Keratinocyte (primary cell): ENCODE results near the gene TMEM120B. TPM values are rescaled to one million over a fixed set of nuclear protein-coding genes. Genes with fewer than 3 reads are reported as not detected.

Source experiments
- DNase-seq: peaks from one replicate; pipeline ENCODE4 v3.0.0-alpha.2; 2011; ENCODE audit warnings: low read depth, missing footprints, low spot score
- FAIRE-seq: peaks from 2 replicates; lab custom pipeline; 2011; peaks lifted over from hg19 to GRCh38; lab: Jason Lieb, UNC
- H2AFZ ChIP-seq: 2 replicates; pipeline ENCODE4 v1.6.0; 2012; ENCODE audit warnings: low read length, control low read depth, inconsistent platforms; ENCODE audit not compliant: control insufficient read depth
- H3K27ac ChIP-seq: 2 replicates; pipeline ENCODE4 v1.5.1; 2011; ENCODE audit warnings: low read length; ENCODE audit not compliant: control insufficient read depth, insufficient read depth
- H3K27me3 ChIP-seq: 3 replicates; pipeline ENCODE4 v1.6.0; 2011; ENCODE audit warnings: low read length; ENCODE audit not compliant: control insufficient read depth, insufficient read depth; ENCODE audit errors: extremely low read depth
- H3K36me3 ChIP-seq, 2 experiments: 2 replicates in 1 of 2; 3 replicates in 1 of 2; pipeline ENCODE4 v1.5.1; 2011; ENCODE audit warnings: low read length in 2 of 2, mild to moderate bottlenecking in 1 of 2; ENCODE audit not compliant: control insufficient read depth in 2 of 2, insufficient read depth in 2 of 2; ENCODE audit errors: extremely low read depth in 1 of 2
- H3K4me1 ChIP-seq: 3 replicates; pipeline ENCODE4 v1.5.1; 2011; ENCODE audit warnings: low read length; ENCODE audit not compliant: control insufficient read depth, insufficient read depth; ENCODE audit errors: extremely low read depth
- H3K4me2 ChIP-seq: 3 replicates; pipeline ENCODE4 v1.6.0; 2011; ENCODE audit warnings: low read depth, low read length; ENCODE audit not compliant: control insufficient read depth, insufficient read depth; ENCODE audit errors: extremely low read depth
- H3K4me3 ChIP-seq, 3 experiments: fragments of 200-600 bp in 1 of 3; sonication (generic) in 1 of 3; 2 replicates in 2 of 3; 3 replicates in 1 of 3; pipeline ENCODE4 v1.5.1; 2011 to 2016; ENCODE audit warnings: low read length in 3 of 3, mild to moderate bottlenecking in 3 of 3, control low read depth in 2 of 3, inconsistent platforms in 1 of 3, low read depth in 1 of 3, mixed read lengths in 1 of 3, mixed run types in 1 of 3, moderate library complexity in 1 of 3; ENCODE audit not compliant: control insufficient read depth in 2 of 3, insufficient read depth in 2 of 3; ENCODE audit errors: extremely low read depth in 1 of 3
- H3K79me2 ChIP-seq: 2 replicates; pipeline ENCODE4 v1.6.0; 2012; ENCODE audit warnings: low read length; ENCODE audit not compliant: control insufficient read depth, insufficient read depth
- H3K9ac ChIP-seq: 3 replicates; pipeline ENCODE4 v1.6.0; 2011; ENCODE audit warnings: low read length; ENCODE audit not compliant: control insufficient read depth, insufficient read depth; ENCODE audit errors: extremely low read depth
- H3K9me1 ChIP-seq: 3 replicates; pipeline ENCODE4 v1.6.0; 2011; ENCODE audit warnings: low read length; ENCODE audit not compliant: control insufficient read depth, insufficient read depth; ENCODE audit errors: extremely low read depth
- H3K9me3 ChIP-seq: 2 replicates; pipeline ENCODE4 v1.5.1; 2012; ENCODE audit warnings: low read depth, low read length; ENCODE audit not compliant: control insufficient read depth
- H4K20me1 ChIP-seq: 3 replicates; pipeline ENCODE4 v1.6.0; 2011; ENCODE audit warnings: low read length; ENCODE audit not compliant: control insufficient read depth, insufficient read depth; ENCODE audit errors: extremely low read depth
- CTCF ChIP-seq, 3 experiments: IDR thresholded peaks in 1 of 3; conservative IDR thresholded peaks in 1 of 3; optimal IDR thresholded peaks in 1 of 3; 2 replicates in 2 of 3; 3 replicates in 1 of 3; pipeline versions ENCODE3 to v1.5.1; 2011; ENCODE audit warnings: low read length in 3 of 3, mild to moderate bottlenecking in 3 of 3, moderate library complexity in 2 of 3, control low read depth in 1 of 3, inconsistent platforms in 1 of 3; ENCODE audit not compliant: insufficient read depth in 2 of 3; ENCODE audit errors: extremely low read depth in 1 of 3
- EZH2 ChIP-seq: IDR thresholded peaks from one replicate; pipeline ENCODE4 v1.6.1; 2012; ENCODE audit warnings: inconsistent platforms, mild to moderate bottlenecking, low read length, moderate library complexity
- dilution Hi-C: fragments of 300-500 bp; cut with MboI; formaldehyde crosslinking; loops from one replicate; pipeline ENCODE4 v1.7.0; 2020; ENCODE audit warnings: low sequenced_read_pairs; ENCODE audit not compliant: extremely low pct_ligation_motif_present
- polyA plus RNA-seq, 5 experiments: library from polyadenylated mRNA; depleted of rRNA in 3 of 5; stranded (reverse) in 3 of 5; stranded (forward) in 1 of 5; unstranded in 1 of 5; fragments of >200 nt; gene quantifications; 1 replicate in 1 of 5; 2 replicates in 3 of 5; 3 replicates in 1 of 5; pipeline versions ENCODE4 v1.2.1 to v1.2.3, GENCODE V29; 2011 to 2012; ENCODE audit warnings: missing spikeins in 2 of 5, low read depth in 1 of 5, low replicate concordance in 1 of 5

The TMEM120B gene
- polyA plus RNA-seq, 1 donor (not counting 4 experiments of a cell fraction or from before 2014, with no cell fraction given): 6.9 TPM

DNA sequence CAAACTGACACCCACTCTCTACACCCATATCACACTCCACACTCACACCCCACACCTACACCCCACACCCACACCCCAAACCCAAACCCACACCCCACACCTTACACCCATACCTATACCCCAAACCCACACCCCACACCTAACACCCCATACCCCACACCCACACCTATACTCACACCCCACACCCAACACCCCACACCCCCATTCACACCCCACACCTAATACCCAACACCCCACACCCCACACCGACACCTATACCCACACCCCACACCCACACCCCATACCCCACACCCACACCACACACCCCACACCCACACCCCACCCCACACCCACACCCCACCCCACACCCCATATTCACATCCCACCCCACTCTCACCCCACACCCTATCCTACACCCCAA is 38.5 kb downstream of the TMEM120B start:
- no peak overlapping the region for H3K9ac ChIP-seq
- no peaks in the 10 kb centered on the region for H3K9me1 ChIP-seq
- DNase-seq: no peak
- H4K20me1 ChIP-seq: no peaks in the 10 kb centered on the region
- TF ChIP-seq EZH2 (no peak), CTCF (optimal IDR thresholded peaks at IDR 0.05 in 1 of 3, IDR thresholded peaks at IDR 0.05 in 1 of 3, conservative IDR thresholded peaks at IDR 0.05 in 1 of 3; ENCODE audit: extremely low read depth in 1 of 3, insufficient read depth in 2 of 3, low read length in 3 of 3) (no peak)
- H3K27me3 ChIP-seq: no peaks in the 10 kb centered on the region
- H3K4me2 ChIP-seq: no peak overlapping the region
- H3K27ac ChIP-seq: no peak overlapping the region
- H3K4me3 ChIP-seq: no peak overlapping the region
- H3K36me3 ChIP-seq: peaks cover 12 to 18% of the 10 kb centered on the region in 2 experiments
- dilution Hi-C loops: no loop called here
- no peak overlapping the region for H2AFZ ChIP-seq
- H3K79me2 ChIP-seq: no peaks in the 10 kb centered on the region
- no peak for FAIRE-seq
- no peaks in the 10 kb centered on the region for H3K4me1 ChIP-seq
- no peaks in the 10 kb centered on the region for H3K9me3 ChIP-seq

DNA sequence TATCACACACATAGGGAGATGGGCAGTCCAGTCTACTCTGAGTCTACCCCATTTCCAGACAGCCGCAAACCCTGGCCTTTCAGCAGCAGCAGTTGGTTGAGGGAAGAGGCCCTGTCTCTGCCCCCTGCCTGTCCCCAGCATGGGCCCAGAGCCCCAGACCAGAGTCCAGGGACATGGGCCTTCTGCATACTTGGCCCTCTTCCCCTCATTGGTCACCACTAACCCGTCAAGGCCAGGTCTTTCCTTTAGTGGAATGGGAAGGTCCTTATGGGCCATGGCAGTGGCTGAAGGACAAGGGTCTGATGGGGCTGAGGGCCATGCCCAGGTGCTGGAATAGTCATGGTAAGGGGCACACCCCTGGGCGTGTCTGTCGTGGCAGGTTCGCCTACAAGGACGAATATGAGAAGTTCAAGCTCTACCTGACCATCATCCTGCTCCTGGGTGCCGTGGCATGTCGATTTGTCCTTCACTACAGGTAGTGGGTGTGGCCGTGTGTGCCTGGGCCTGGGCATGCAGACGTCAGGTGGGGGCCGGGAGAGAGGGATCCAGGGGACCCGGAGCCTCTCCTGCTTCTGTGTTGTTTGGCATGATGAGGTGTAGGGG is 39.3 kb downstream of the TMEM120B start:
- no peak for DNase-seq
- no peaks in the 10 kb centered on the region for H3K9me1 ChIP-seq
- no peak for FAIRE-seq
- H3K4me1 ChIP-seq: no peaks in the 10 kb centered on the region
- TF ChIP-seq CTCF (optimal IDR thresholded peaks at IDR 0.05 in 1 of 3, IDR thresholded peaks at IDR 0.05 in 1 of 3, conservative IDR thresholded peaks at IDR 0.05 in 1 of 3; ENCODE audit: extremely low read depth in 1 of 3, insufficient read depth in 2 of 3, low read length in 3 of 3) (no peak), EZH2 (no peak)
- no peaks in the 10 kb centered on the region for H3K79me2 ChIP-seq
- no peak overlapping the region for H3K27ac ChIP-seq
- no peak overlapping the region for H3K4me3 ChIP-seq
- no peaks in the 10 kb centered on the region for H3K27me3 ChIP-seq
- H3K9ac ChIP-seq: no peak overlapping the region
- dilution Hi-C loops: no loop called here
- no peaks in the 10 kb centered on the region for H3K9me3 ChIP-seq
- H3K36me3 ChIP-seq: peaks cover 12 to 19% of the 10 kb centered on the region in 2 experiments
- H2AFZ ChIP-seq: no peak overlapping the region
- H3K4me2 ChIP-seq: no peak overlapping the region
- H4K20me1 ChIP-seq: no peaks in the 10 kb centered on the region
